OCI-LY7 (cell line): ENCODE measurements around the gene PGGT1B. TPM values are rescaled to one million over a fixed set of nuclear protein-coding genes. Genes with fewer than 3 reads are reported as not detected.

Experiments
- BruUV-seq: library from RNA; stranded (reverse); fragments of 400-500 nt; replicated peaks from 2 replicates; lab custom pipeline; 2021; lab: Mats Ljungman, UMichigan
- CTCF ChIA-PET: fragments of 300-600 bp; sonication (Branson Sonifier 250); formaldehyde crosslinking; loops from one replicate; lab custom pipeline; 2022; ENCODE audit warnings: antibody characterized with exemption; ENCODE audit not compliant: unreplicated experiment; lab: Charles Lee
- POLR2A ChIA-PET: fragments of 300-600 bp; sonication (Branson Sonifier 250); formaldehyde crosslinking; loops from one replicate; lab custom pipeline; 2022; ENCODE audit warnings: antibody characterized with exemption; lab: Charles Lee
- DNase-seq: peaks from one replicate; pipeline ENCODE4 v3.0.0-alpha.2; 2015; ENCODE audit warnings: low spot score
- H2AFZ ChIP-seq: fragments of 200-600 bp; sonication (generic), shearing (Covaris generic); 2 replicates; pipeline ENCODE4 v1.6.1; 2014; ENCODE audit warnings: mild to moderate bottlenecking, antibody characterized with exemption, low read length, moderate library complexity
- H3K27ac ChIP-seq: fragments of 200-600 bp; sonication (generic); 2 replicates; pipeline ENCODE4 v1.5.1; 2014; ENCODE audit warnings: mixed run types, low read depth, mild to moderate bottlenecking, moderate library complexity, low read length, inconsistent platforms; ENCODE audit not compliant: poor library complexity, severe bottlenecking
- H3K36me3 ChIP-seq: fragments of 200-600 bp; sonication (generic); 2 replicates; pipeline ENCODE4 v1.6.1; 2014; ENCODE audit warnings: mild to moderate bottlenecking, antibody characterized with exemption, low read length, moderate library complexity, mixed read lengths; ENCODE audit not compliant: insufficient read depth
- H3K4me1 ChIP-seq: fragments of 200-600 bp; sonication (generic); 2 replicates; pipeline ENCODE4 v1.5.1; 2014; ENCODE audit warnings: mild to moderate bottlenecking, low read length; ENCODE audit not compliant: insufficient read depth, poor library complexity, severe bottlenecking
- H3K4me2 ChIP-seq: fragments of 200-600 bp; sonication (generic); 2 replicates; pipeline ENCODE4 v1.6.1; 2014; ENCODE audit warnings: mild to moderate bottlenecking, low read length
- H3K4me3 ChIP-seq: fragments of 200-600 bp; sonication (generic); 2 replicates; pipeline ENCODE4 v1.5.1; 2014; ENCODE audit warnings: mild to moderate bottlenecking, low read depth, low read length; ENCODE audit not compliant: poor library complexity, severe bottlenecking
- H3K79me2 ChIP-seq: fragments of 200-600 bp; sonication (generic); 2 replicates; pipeline ENCODE4 v1.6.1; 2016; ENCODE audit warnings: low read depth, mild to moderate bottlenecking, low read length, moderate library complexity, mixed read lengths; ENCODE audit not compliant: insufficient read depth
- H3K9me2 ChIP-seq: fragments of 200-600 bp; sonication (generic); 2 replicates; pipeline ENCODE4 v1.6.1; 2016; ENCODE audit warnings: mild to moderate bottlenecking, low read length, mixed read lengths; ENCODE audit not compliant: insufficient read depth
- H3K9me3 ChIP-seq: fragments of 200-600 bp; sonication (generic); 2 replicates; pipeline ENCODE4 v1.6.1; 2014; ENCODE audit warnings: mild to moderate bottlenecking, mixed run types, low read length, mixed read lengths
- H4K20me1 ChIP-seq: fragments of 200-600 bp; sonication (generic); 2 replicates; pipeline ENCODE4 v1.6.1; 2014; ENCODE audit warnings: mild to moderate bottlenecking, antibody characterized with exemption, low read length, moderate library complexity, mixed read lengths; ENCODE audit not compliant: insufficient read depth
- CTCF ChIP-seq: fragments of 200-600 bp; sonication (generic); conservative IDR thresholded peaks from 2 replicates; pipeline ENCODE4 v1.5.1; 2014; ENCODE audit warnings: mild to moderate bottlenecking, antibody characterized with exemption, low read length, moderate library complexity, mixed read lengths
- EZH2phosphoT487 ChIP-seq: fragments of 200-600 bp; sonication (generic); IDR thresholded peaks from 2 replicates; pipeline ENCODE4 v1.6.1; 2018; ENCODE audit warnings: low read depth, borderline replicate concordance, mild to moderate bottlenecking, mixed run types, antibody characterized with exemption, low read length, moderate library complexity, mixed read lengths
- intact Hi-C: fragments of 100-400 bp; cut with micrococcal nuclease; formaldehyde crosslinking; loops from one replicate; pipeline ENCODE4 v1.10.0; 2022; ENCODE audit not compliant: unreplicated experiment
- total RNA-seq, 2 experiments: library from RNA; depleted of rRNA in 1 of 2; stranded (reverse); fragments of >200 nt in 1 of 2; shearing (Covaris generic) in 1 of 2; gene quantifications; 2 replicates each; pipeline ENCODE4 v1.2.3, GENCODE V29; 2014 to 2022

Gene PGGT1B
- total RNA-seq, 2 experiments from 2014 or later = 19.7 to 54.7 TPM

- Histone ChIP-seq H3K4me1 (no peaks in the 10 kb centered on the region), H3K9me3 (no peaks in the 10 kb centered on the region), H3K9me2 (no peaks in the 10 kb centered on the region), H3K79me2 (peaks cover 17% of the 10 kb centered on the region; the same call in 1 of the 2 replicates), H3K27ac (no peak overlapping the region), H3K4me3 (no peak overlapping the region), H3K36me3 (peaks cover 33% of the 10 kb centered on the region), H2AFZ (no peak overlapping the region), H4K20me1 (peaks cover 5% of the 10 kb centered on the region; the same call in 1 of the 2 replicates), H3K4me2 (no peak overlapping the region)
- BruUV-seq = no TSS peak
- ChIA-PET POLR2A (interaction anchor here (0.6 to 1.5 kb wide), 8 partner anchors 11 to 140 kb away, joined by 3 to 4 read pairs (median 3); partner anchors contain the start of genes CCDC112 and PGGT1B), CTCF (no interaction called here)
- no peak for DNase-seq
- no peak for TF ChIP-seq CTCF
- TF ChIP-seq EZH2phosphoT487 = no peak
- intact Hi-C loops = no loop called here
These were observed 20.6 kb downstream of the PGGT1B start for GRCh38 chr5:115241881-115242642.

GRCh38 chr5:115237066-115237465 lies 25.6 kb downstream of the PGGT1B start:
- intact Hi-C loops = no loop called here
- no TSS peak for BruUV-seq
- no peak overlapping the region for H3K4me3 ChIP-seq
- H3K79me2 ChIP-seq = no peaks in the 10 kb centered on the region
- H3K9me3 ChIP-seq = no peaks in the 10 kb centered on the region
- H3K9me2 ChIP-seq = no peaks in the 10 kb centered on the region
- no peak for DNase-seq
- ChIA-PET CTCF (no interaction called here), POLR2A (no interaction called here)
- no peaks in the 10 kb centered on the region for H4K20me1 ChIP-seq
- H3K36me3 ChIP-seq = peaks cover 73% of the 10 kb centered on the region
- no peaks in the 10 kb centered on the region for H3K4me1 ChIP-seq
- H2AFZ ChIP-seq = no peak overlapping the region
- H3K4me2 ChIP-seq = no peak overlapping the region
- H3K27ac ChIP-seq = no peak overlapping the region
- TF ChIP-seq EZH2phosphoT487 = no peak
- no peak for TF ChIP-seq CTCF

- no peak overlapping the region for H3K27ac ChIP-seq
- CTCF ChIA-PET = no interaction called here
- no peaks in the 10 kb centered on the region for H3K9me3 ChIP-seq
- no peak overlapping the region for H3K4me2 ChIP-seq
- no peak overlapping the region for H3K4me3 ChIP-seq
- no peak overlapping the region for H2AFZ ChIP-seq
- H3K4me1 ChIP-seq = no peaks in the 10 kb centered on the region
- peaks cover 78% of the 10 kb centered on the region for H3K36me3 ChIP-seq
- POLR2A ChIA-PET = no interaction called here
- H3K9me2 ChIP-seq = no peaks in the 10 kb centered on the region
- intact Hi-C loops = no loop called here
- no peak for DNase-seq
- TF ChIP-seq EZH2phosphoT487 = no peak
- TF ChIP-seq CTCF = no peak
- H3K79me2 ChIP-seq = no peaks in the 10 kb centered on the region
- no peaks in the 10 kb centered on the region for H4K20me1 ChIP-seq
- no TSS peak for BruUV-seq
These were observed 26.1 kb downstream of the PGGT1B start for GRCh38 chr5:115236599-115236998.
